ENCODE results near the gene FAM174A. TPM values are rescaled to one million over a fixed set of nuclear protein-coding genes. Genes with fewer than 3 reads are reported as not detected.

FAM174A gene
- total RNA-seq = 9.9 TPM

DNA sequence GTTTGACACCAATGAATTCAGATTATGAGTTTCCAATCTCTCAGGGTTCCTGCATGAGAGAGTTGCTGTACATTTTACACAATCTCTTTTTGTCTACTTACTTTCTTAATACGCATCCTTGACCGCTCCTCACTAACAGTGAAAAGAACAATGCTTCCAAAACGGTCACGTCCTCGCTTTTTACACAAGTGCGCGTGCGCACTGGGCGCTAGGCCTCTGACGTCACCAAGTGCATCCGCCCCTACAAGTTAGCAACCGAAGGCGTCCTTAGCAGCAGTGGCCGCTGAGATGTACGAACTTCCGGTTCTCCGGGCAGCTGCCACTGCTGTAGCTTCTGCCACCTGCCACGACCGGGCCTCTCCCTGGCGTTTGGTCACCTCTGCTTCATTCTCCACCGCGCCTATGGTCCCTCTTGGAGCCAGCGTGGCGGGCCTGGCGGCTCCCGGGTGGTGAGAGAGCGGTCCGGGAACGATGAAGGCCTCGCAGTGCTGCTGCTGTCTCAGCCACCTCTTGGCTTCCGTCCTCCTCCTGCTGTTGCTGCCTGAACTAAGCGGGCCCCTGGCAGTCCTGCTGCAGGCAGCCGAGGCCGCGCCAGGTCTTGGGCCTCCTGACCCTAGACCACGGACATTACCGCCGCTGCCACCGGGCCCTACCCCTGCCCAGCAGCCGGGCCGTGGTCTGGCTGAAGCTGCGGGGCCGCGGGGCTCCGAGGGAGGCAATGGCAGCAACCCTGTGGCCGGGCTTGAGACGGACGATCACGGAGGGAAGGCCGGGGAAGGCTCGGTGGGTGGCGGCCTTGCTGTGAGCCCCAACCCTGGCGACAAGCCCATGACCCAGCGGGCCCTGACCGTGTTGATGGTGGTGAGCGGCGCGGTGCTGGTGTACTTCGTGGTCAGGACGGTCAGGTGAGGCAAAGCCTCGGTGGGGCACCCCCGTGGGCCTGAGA, at the start of gene FAM174A:
Gene FAM174A, plus strand, starts transcription at position 315 of the 946 bp plus-strand sequence. Its CDS starts 157 bp downstream, at position 472.
- peak; percentile 95 for ATAC-seq

DNA sequence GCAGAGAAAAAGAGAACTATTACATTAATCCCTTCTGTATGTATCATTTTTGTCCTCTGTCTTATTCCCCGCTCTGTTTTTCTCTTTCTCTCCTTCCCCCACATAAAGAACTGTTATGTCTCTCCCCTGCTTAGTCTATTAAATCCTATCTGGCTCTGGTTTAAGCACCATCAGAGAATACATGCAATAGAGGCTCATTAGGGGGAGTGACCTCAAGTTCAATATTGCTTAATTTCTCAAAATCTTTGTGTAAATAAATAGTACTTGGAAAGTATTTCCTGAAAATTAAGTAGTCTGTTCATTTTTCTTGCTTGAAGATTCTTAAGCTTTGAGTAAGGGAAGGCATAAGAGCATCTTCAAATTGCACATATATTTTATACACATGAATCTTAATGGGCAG, 41.2 kb upstream of the FAM174A start:
- ATAC-seq (no peak), DNase-seq (ENCODE audit: low spot score) (no peak)

More for the DNA sequence above, at the start of gene FAM174A:
- peak; percentile 98 for DNase-seq (ENCODE audit: low spot score)

DNA sequence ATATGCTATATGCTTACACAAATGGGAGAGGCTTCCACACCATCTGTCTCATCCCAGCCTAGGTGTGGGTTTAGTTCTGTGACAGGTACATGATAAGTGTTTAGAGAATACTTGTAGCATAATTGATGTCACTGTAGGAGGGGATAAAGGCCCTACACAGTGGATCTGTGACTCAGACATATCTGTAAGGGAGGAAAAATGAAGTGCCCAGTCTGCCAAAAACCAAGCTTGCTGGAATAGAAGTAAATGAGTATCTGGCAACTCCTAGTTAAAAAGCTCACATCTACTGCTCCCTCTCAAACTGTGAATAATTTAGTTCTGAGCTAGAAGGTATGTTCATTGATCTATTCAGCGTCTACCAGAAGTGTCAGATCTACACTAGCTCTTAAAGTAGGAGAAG, 38.9 kb upstream of the FAM174A start:
- no peak for ATAC-seq
- DNase-seq (ENCODE audit: low spot score) = no peak

DNA sequence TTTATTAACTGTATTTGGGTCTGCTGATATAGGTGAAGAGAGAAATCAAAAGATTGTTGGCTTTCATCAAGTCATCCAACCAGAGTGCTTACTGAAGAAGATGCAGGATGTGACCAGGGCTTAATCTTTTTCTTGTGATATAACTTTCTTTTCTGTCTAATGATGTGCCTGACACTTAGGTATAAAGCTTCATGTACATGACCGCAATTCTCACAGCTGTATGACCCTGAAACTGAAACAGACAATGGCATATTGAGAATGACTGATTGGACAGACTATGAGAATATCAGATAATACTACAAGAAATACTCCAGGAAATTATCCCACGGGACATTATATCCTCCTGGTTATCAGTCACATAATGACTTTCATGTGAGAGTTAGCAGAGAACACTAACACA, 32.5 kb upstream of the FAM174A start:
- no peak for DNase-seq (ENCODE audit: low spot score)
- no peak for ATAC-seq

DNA sequence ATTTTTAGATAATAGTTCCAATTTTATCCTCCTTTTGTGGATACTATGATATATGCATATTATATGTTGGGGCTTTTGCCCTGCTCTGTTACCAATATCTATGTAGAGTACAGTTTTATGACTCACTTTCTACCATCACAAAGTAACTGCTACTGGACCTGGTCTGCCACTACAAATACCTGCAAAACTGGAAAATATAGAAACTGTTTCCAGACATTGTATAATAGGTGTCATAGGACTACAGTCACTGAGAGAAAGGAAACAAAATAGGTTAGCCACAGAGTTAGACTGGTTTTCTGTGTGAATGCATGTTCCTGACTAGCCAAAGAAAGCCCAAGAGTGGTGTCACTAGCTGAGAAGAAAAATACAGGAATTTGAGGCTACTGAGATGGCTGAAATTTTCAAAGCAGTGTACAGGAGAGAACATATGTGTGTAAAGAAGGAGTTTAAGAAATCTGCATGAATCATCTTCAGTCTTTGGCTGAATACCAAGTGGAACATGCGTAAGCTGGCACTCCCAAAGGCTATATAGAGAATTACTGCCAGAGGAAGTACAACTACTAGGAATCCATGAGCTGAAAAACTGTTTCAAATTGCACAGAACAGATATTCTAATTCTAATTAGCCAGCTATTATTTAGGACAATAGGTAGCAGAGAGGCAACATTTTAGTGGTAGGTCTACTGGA, 29.0 kb upstream of the FAM174A start:
- ATAC-seq = no peak
- DNase-seq (ENCODE audit: low spot score) = no peak

DNA sequence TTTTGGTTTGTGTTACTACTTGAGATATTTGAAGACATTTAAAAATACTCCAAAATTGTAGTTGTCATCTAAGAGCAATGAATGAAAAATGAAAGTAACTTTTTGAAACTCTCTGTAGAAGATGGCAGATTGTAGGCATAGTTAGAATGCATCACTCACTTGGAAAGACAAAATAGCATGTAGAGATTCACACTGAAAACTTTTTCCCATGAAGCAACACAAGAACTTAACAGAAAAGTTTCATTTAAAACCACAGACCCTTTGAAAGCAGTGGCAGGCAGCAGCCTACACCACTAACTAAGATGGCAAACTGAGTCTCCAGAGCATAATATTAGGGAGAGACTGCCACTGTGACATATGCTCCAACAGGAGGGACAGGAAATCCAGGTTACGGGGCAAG, 18.9 kb upstream of the FAM174A start:
- ATAC-seq (no peak), DNase-seq (ENCODE audit: low spot score) (no peak)

DNA sequence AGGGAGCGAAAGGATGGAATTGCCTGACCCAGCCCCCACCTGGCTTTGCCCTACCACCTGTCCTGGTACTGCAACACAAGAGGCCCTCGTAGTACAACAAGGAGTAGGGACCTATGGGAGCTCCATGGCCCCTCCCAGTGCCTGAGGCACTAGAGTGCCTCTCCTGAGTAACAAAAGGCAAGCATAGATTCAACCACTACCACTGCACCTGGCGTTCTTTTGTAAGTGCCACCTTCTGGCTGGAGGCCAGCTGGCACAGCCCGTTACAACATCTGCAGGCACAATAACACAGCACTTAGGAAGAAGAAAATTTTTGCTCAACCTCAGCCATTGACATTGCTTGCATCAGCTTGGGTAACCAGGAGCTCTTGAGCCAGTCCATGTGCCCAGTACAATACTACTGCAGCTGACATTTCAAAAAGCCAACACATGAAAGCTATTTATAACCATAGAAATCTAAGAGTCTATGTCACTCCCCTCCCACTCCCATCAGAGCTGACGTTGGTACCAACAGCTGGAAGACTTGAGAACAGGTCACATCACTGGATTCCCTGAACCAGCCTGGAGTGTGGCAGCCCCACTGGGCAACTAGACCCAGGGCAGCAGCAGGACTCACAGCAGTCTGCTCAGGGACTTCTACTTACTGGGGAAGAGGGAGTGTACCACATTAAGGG, 17.7 kb upstream of the FAM174A start:
- ATAC-seq = no peak
- DNase-seq (ENCODE audit: low spot score) = no peak

DNA sequence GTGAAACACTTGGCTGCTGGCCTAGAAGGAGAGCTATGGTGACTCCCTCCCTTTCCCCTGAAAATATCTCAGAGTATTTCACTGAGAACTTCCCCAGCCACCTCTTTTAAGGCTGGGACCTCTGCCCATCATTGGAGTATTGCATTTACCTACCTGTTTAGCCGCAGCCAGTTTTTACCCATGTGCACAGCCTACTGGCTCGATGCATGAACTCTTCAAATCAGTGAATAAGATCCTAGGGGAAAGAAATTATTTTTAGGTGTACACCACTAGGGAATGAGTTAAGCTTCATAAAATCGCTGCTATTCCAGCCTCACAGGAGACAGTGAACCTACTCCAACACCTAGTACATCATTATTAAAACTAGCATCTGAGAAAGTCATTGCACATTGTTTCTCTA, 16.8 kb upstream of the FAM174A start:
- no peak for DNase-seq (ENCODE audit: low spot score)
- ATAC-seq = no peak

DNA sequence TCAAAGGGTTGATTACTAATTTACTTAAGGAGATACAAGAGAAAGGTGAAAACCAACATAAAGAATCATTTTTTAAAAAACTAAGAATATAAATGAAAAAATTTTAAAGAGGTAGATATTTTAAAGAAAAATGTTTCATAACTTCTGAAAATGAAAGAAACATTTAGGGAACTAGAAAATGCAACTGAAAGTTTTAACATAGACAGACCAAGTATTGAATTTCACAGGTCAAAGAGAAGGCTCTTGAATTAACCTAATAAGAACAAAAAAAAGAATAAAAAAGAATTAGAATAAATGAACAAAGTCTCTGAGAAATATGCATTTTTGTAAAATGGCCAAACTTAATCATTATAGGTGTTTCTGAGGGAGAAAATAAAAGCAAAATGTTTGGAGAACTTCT, 16.1 kb upstream of the FAM174A start:
- DNase-seq (ENCODE audit: low spot score) (no peak), ATAC-seq (no peak)

DNA sequence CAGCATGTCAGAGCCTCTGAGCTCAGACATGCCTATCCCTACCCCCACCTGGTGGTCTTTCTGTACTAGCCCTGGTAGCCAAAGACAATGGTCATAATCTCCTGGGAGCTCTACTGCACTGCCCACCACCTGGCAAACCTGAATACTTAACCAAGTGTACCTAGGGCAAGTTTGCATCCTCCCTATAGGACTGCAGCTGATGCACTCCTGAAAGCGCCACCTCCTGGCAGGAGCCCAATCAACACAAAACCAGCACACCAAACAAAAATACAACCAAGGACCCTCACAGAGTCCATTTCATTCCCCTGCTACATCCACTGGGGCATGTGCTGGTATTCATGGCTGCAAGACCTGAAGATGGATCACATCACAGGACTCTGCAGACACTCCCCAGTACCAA, 14.8 kb upstream of the FAM174A start:
- DNase-seq (ENCODE audit: low spot score) (no peak), ATAC-seq (no peak)

DNA sequence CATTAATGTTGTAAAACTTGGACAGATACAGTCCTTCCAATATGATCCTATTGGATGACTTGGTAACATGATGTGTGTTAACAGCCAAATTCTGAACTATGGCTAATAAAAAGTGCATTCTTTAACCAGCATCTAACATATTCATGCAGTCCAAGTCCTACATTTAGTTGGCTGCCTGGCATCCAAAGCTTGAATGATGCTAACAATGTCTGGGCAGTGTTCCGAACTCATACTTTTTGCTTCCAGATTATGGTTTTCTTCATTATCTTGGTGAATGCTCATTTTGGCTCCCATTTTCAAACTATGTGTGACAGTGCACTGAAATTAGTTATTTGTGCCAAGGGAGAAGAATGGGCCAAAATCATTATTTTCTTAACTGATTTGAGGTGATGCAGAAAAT, 2.8 kb downstream of the FAM174A start:
- DNase-seq (ENCODE audit: low spot score) (no peak), ATAC-seq (no peak)

DNA sequence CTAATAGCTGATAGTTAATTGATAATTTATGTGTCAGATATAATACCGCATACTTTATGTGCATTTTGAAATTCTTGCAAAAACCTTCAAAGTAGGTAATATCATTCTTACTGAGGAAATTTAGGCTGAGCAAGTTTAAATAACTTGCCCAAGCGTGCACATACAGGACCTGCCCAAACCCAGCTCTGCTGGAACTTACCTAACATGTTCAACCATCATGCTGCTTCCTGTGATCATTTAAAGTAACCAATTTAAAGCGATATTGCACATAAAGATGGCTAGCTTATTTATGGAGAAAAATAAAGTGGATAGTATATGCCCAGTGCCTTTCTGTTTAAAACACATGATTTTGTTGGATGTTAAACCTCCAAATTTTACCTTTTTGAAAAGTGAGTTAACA, 4.3 kb downstream of the FAM174A start:
- DNase-seq (ENCODE audit: low spot score) = no peak
- no peak for ATAC-seq

DNA sequence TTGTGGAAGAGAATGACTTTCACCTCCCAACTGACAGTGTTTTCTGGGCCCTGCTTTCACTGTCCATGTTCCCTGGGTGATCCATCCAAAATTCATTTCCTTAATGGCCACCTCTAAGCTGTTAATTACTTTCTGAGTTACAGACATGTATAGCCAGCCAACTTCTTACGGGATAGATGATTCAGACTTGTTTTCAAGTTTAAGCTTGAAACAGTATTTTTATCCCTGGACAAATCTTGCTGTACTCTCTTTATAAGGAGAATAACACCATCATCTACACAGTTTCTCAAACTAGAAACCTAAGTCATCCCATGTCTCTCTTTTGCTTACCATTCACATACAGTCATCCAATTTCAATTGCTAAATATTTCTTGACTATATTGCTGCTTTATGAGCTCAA, 6.9 kb downstream of the FAM174A start:
- ATAC-seq (no peak), DNase-seq (ENCODE audit: low spot score) (no peak)

DNA sequence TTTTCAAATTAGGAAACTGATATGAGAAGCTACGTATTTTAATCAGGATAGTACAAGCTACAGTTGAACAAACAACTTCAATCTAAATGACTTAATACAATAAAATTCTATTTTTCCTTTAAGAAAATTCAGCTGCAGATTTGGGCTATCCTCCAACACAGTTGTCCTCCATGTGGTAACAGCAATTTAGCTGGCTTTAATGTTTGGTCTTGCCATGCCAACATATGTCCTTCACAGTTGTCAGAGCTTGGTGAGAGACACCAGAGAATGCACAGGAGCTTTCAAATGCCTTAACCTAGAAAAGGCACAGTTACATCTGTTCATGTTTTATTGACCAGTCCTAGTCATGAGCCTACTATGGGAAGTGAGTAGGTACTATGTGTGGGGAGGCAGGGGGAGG, 10.8 kb downstream of the FAM174A start:
- ATAC-seq = no peak

DNA sequence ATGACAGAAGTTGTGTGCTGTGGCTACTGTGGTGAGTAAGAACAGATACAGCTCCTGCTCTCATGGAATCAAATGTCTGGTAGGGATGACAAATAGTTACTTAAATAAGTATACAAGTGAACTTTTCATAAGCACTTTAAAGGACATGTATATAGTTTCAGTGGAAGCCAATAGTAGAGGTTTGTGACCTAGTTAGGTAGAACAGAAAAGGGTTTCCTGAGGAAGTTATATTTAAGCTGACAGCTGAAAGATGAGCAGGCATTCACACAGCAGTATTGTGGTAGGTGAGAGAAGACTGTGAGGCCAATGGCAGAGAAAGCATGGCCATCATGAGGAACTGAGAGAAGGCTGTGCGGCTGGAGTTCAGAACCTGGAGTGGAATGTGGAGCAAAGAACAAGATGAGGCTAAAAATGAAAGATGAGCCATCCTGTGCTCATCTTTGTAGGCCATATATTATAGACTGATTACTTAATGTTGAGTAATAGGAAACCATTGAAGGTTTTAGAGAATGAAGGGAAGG, 15.4 kb downstream of the FAM174A start:
- ATAC-seq = no peak

More for the DNA sequence above, 10.8 kb downstream of the FAM174A start:
- DNase-seq (ENCODE audit: low spot score) = no peak

DNA sequence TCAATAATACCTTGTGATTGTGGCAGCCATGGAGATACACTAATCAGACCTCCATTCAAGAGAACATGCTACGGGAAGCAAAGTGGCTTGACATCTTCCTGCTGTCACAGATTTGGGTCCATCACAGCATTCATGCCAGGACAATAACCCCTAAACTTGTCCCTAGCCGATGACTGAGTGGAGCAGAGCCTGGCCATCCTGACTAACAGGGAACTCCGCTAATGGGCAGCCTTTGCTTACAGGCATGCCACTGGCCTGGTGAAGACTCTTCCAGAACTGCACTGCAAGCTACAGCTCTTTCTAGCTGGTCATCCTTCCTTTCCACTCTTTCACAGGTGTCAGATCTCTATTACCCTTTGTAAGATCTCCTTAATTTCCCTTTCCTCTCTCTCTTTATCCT, 16.0 kb downstream of the FAM174A start:
- DNase-seq (ENCODE audit: low spot score) = no peak

More for the DNA sequence above, 15.4 kb downstream of the FAM174A start:
- no peak for DNase-seq (ENCODE audit: low spot score)

DNA sequence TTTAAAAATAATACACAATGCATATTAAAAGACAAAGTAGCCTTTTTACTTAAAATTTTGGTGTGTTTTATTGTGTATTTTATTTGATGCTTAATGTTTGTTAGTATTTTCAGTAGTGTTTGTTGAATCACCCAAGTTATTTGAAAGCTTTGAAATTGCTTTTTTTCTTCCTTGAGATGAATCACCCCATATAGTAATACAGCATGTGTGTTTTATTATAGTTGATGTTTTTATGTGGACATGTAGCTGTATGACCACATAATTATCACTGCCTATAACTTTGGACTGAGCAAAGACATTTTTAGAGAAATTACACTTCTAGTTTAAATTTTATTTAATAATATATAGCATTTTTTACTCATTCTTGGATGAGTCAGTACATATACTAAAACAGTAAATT, 18.0 kb downstream of the FAM174A start:
- no peak for DNase-seq (ENCODE audit: low spot score)
- no peak for ATAC-seq

More for the DNA sequence above, 16.0 kb downstream of the FAM174A start:
- ATAC-seq = no peak

DNA sequence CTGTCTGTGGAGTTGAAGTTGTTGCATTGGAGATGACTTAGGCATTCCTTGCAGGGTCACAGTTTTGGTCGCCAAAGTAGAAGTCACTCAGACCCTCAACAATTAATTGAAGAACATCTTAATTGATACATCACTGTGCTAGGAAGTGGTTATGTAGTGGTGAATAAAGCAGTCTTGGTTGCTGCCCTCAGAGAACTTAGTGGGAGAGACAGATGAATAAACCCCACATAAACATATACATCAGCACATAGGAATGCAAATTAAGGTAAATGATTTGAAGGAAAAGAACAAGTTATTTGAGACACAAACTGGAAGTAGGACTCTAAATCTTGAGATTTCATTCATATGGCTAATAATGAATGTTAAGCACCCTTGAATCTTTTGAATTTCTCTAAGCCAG, 25.7 kb downstream of the FAM174A start:
- DNase-seq (ENCODE audit: low spot score) (no peak), ATAC-seq (no peak)

DNA sequence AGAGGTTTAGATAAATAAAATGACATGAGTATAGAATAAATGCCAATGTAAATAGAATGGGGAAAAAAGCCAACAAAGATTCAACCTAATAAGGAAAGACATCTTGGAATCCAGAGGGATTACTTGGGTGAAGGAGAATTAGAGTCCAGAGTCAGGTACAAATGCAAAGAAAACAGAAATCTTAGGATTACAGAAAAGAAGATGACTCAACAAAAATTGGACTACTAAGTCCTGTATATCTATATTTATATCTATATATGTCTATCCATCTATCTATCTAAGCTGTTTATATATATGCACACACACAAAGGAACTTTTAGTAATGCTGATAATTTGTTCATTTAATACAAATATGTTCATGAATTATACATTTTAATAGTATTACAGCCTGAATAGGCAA, 27.6 kb downstream of the FAM174A start:
- no peak for DNase-seq (ENCODE audit: low spot score)
- ATAC-seq = no peak

DNA sequence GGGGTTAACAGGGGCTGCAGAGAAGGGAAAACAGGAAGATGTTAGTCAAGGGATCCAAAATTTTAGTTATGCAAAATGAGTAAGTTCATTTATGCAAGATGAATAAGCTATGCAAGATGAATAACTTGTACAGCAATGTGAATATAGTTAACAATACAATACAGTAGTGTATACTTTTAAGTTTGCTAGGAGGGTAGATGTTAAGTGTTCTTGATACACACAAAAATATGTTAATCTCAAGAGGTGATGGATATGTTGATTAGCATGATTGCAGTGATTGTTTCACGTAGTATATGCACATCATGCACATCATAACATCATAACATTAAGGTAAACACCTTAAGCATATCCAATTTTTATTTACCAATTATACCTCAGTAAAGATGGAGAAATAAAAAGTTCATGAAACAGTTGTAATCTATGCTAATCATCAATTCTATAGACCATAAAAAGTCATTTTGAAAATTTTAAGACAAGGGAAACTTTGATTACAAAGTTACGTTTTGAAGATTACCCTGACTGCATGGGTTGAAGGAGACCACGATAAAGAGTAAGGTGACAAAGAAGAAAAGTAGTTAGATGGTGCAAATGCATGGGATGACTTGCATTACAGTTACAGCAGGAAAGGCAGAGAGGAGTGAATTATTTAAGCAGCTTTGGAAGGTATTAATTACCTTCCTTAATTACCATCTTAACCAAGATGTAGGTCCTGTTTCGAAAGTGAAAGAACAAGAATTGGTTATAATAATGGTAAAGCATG, 31.4 kb downstream of the FAM174A start:
- ATAC-seq (no peak), DNase-seq (ENCODE audit: low spot score) (no peak)

DNA sequence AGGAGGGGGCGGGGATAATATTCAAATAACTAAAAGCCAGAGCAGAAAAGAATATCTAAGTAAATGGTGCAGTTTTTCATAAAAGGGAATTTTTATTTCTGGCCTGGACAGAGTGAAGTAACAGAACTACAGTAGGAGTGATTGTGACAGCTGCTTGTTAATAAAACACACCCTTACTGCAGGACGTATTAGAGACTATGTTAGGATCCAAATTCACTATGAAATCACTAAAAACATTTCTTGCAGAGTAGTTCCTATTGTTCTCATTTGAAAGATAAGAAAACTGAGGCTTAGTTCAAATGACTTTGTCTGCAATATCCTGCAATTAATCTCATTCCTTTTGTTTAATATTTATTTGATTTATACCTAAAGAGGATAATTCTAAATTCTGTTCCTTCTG, 39.5 kb downstream of the FAM174A start:
- DNase-seq (ENCODE audit: low spot score) (no peak), ATAC-seq (no peak)
